Epithelial cell of esophagus (primary cell): ENCODE measurements around the gene BTBD18.

Experiments used
- DNase-seq: peaks from one replicate; pipeline ENCODE4 v3.0.0; 2010; ENCODE audit warnings: low read depth
- H3K4me3 ChIP-seq: 2 replicates; pipeline ENCODE4 v1.5.1; 2011; ENCODE audit warnings: mild to moderate bottlenecking, low read length, control low read depth
- CTCF ChIP-seq: IDR thresholded peaks from 2 replicates; pipeline ENCODE4 v1.5.1; 2011; ENCODE audit warnings: low read depth, mild to moderate bottlenecking, low read length, control low read depth, inconsistent platforms; ENCODE audit not compliant: insufficient read depth; ENCODE audit errors: missing control alignments

BTBD18 gene

GRCh38 chr11:57781529-57781943 lies 29.9 kb upstream of the BTBD18 start:
- no peak overlapping the region for H3K4me3 ChIP-seq
- no peak for TF ChIP-seq CTCF
- DNase-seq, result peak; percentile 90

GRCh38 chr11:57779276-57779675 lies 27.7 kb upstream of the BTBD18 start:
- DNase-seq, result peak; percentile 64
- TF ChIP-seq CTCF, result no peak
- H3K4me3 ChIP-seq, result no peak overlapping the region

GRCh38 chr11:57778318-57779037 lies 26.9 kb upstream of the BTBD18 start:
- no peak for TF ChIP-seq CTCF
- peak overlapping the region; percentile 29 for H3K4me3 ChIP-seq
- peak; percentile 89 for DNase-seq

- peak; percentile 54 for DNase-seq
- no peak for TF ChIP-seq CTCF
- H3K4me3 ChIP-seq, result peak overlapping the region; percentile 29
These were observed 26.3 kb upstream of the BTBD18 start for GRCh38 chr11:57777969-57778317.

- H3K4me3 ChIP-seq, result no peak overlapping the region
- TF ChIP-seq CTCF, result no peak
- DNase-seq, result peak; percentile 70
These were observed 25.1 kb upstream of the BTBD18 start for GRCh38 chr11:57776577-57777210.

- no peak for TF ChIP-seq CTCF
- DNase-seq, result no peak
- no peak overlapping the region for H3K4me3 ChIP-seq
These were observed 24.5 kb upstream of the BTBD18 start for GRCh38 chr11:57776031-57776521.
